ENCODE results near the gene ZNF337.
A peak's percentile ranks its signal among the peaks of the same experiment; 100 is the strongest.
"Not testable (repeated sequence)": the region's sequence is repeated elsewhere in the genome, so short reads cannot be mapped to it uniquely, and the experiment has no call there.

The ZNF337 gene

DNA sequence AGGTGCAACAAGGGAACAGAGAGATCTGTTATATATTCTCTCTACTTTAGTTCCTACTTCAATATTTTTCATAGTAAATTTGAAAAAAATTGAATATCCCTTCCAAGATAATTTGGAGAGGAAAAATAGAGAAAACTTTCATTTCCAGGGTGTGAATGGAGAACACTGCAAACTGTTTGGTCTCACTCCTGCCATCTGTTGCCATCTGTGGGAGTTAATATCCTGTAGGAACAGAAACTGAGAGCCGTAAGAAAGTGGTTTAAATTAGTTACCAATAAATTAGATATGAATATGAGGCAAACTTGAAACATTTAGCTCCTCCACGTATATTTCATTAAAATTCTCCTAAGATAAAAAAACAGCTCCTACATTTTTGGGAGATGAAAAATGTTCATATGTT, 4.2 kb downstream of the ZNF337 start:
- DNase-seq, result no peak

- no peak for DNase-seq
Observed at GRCh38 chr20:25690427-25690826, 6.2 kb downstream of the ZNF337 start.

DNA sequence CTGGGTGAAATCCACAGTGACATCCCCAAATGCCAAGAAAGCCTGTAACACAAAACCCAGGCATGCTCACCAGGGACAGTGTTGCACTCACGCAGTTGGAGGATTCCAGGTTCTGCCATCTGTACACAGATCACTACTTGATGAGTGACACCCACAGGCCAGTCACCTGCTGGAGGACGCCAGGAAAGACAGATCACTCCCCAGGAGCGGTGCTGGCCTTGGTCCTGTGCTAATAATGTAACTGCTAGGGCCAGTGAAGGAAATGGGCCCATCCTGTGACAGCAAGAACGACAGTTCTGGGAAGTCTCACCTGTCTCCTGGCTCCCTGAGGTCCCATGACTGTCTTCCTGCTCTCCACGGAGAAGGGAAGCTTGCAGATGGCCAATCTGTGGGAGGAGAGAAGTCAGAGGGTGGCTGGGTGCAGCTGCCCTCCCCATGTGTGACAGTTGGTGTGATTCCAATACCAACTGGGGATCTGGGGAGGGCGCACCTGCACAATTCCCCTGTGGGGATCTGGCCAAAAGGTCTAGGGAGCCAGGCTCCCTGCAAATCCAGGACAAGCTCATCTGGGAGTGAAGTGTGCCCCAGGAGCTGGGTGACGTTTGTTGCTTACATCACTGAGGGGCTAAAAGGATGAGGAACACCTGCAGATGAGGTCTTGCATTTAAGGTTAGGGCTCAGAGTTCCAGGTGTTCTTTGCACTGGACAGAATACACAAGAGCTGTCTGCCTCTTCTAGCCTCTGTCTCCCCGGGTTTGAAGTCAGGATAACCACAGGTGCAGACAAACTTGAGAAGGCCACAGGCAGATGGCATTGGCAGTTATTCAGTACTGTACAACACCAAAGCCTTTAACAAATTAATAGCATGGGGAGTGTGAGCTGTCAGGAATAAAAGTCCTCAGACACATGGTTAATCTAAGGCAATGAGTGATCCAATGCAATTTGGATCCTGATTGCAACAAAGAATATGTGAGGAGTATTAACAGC, 10.3 kb downstream of the ZNF337 start:
- no peak for DNase-seq

DNA sequence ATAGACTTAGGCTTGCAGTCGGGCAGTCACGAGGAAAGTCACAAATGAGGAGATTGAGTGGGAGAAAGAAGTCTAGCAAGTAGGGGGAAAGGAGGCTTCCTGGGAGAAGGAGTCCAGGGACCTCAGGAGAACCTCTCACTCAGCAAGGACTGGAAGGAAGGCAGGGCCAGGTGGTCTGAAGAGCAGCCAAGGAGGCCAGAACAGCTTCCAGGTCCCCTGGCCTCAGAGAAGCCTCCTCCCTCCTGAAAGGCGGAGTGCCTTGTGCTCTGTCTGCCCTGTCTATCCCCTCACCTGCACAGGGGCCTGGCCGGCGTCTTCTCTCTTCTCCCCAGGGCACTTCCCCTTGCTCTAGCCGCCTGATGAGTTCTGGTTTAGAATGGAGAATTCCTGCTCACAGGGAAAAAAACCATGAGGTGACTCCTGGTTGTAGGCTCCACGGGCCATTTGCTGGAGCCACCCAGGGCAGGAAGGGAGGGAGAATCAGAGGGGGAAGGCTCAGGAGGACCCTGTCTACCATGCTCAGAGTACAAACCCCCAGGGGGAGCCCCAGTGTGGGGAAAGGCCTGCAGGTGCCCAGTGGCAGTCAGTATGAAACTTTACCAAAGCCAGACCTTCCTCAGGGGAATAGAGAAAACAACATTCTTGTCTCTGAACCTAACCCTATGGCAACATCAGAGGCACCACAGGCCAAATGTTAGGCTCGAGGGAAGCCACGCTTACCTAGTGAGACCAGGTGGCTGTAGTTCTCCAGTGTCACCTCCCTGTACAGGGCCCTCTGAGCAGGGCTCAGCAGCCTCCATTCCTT, 11.2 kb downstream of the ZNF337 start:
- DNase-seq, result no peak

DNA sequence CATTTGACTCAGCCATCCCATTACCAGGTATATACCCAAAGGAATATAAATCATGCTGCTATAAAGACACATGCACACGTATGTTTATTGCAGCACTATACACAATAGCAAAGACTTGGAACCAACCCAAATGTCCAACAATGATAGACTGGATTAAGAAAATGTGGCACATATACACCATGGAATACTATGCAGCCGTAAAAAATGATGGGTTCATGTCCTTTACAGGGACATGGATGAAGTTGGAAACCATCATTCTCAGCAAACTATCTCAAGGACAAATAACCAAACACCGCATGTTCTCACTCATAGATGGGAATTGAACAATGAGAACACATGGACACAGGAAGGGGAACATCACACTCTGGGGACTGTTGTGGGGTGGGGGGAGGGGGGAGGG, 12.8 kb downstream of the ZNF337 start:
- not testable (repeated sequence) for DNase-seq

GRCh38 chr20:25683050-25683449, 13.6 kb downstream of the ZNF337 start:
- DNase-seq, result no peak

DNA sequence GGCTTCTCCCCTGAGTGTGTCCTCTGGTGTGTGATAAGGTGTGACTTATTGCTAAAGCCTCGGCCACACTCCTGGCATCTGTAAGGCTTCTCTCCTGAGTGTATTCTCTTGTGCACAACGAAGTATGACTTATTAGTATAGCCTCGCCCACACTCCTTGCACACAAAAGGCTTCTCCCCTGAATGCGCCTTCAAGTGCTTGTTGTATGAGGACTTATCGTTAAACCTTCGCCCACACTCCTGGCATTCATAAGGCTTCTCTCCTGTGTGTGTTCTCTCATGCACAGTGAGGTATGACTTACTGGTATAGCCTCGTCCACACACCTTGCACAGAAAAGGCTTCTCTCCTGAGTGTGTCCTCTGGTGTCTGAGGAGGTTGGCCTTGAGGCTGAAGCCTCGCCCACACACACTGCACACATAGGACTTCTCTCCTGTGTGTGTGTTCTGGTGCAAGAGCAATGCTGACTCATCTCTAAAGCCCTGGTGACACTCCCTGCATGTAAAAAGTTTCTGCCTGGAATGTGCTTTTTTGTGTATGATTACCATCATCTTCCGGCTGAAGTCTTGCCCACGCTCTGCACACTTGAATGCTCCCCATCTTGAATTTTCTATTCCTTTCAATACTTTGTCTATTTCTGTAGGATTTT, 20.4 kb downstream of the ZNF337 start:
- DNase-seq, result no peak

DNA sequence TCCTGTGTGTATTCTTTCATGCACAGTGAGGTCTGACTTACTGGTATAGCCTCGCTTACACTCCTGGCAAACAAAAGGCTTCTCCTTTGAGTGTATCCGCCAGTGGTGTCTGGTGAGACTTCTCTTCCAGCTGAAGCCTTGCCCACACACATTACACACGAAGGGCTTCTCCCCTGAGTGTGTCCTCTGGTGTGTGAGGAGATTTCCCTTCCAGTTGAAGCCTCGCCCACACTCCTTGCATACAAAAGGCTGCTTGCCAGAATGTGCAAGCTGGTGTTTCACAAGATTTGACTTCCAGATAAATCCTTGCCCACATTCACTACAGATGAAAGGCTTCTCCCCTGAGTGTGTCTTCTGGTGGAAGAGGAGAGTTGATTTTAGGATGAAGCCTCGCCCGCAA, 21.5 kb downstream of the ZNF337 start:
- DNase-seq, result no peak

GRCh38 chr20:25672659-25673235, 23.9 kb downstream of the ZNF337 start:
- DNase-seq, result no peak

- no peak for DNase-seq
Observed at GRCh38 chr20:25669826-25670422, 26.7 kb downstream of the ZNF337 start.

DNA sequence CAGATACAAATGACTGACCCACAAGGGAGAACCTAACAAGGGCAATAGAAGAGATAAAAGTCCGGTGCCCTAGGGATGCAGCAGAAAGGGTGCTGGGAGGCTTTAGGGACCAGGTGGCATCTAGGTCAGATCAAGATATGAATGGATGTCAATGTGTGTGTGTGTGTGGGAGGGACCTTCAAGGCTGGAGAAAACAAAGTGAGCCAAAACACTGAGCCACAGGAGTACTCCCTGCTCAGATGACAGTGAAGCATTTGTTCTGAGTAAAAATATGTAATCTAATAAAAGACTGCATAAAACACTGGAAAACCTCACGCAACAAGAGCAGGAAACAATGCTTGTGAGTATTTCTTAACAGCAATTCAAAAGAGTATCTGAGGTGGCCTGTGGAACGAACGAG, 28.2 kb downstream of the ZNF337 start:
- DNase-seq, result no peak

DNA sequence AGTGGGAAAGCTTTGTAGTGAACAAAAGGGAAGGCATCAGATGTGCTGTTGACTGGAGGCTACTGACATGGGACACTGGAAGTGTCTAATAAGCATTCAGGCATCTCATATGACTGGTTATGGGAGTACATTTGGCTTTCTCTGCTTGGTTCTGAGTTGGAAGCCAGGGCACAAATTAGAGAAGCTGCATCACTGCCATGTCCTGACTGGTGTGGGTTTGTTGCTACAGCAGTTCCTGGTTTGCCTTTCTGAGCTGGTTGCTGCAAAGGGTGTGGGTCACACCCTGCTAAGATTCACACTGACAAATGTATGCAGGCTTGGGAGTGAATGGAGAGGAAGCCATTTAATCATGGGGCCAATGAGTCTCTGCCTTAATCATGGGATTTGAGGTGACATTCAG, 36.7 kb downstream of the ZNF337 start:
- DNase-seq, result no peak

DNA sequence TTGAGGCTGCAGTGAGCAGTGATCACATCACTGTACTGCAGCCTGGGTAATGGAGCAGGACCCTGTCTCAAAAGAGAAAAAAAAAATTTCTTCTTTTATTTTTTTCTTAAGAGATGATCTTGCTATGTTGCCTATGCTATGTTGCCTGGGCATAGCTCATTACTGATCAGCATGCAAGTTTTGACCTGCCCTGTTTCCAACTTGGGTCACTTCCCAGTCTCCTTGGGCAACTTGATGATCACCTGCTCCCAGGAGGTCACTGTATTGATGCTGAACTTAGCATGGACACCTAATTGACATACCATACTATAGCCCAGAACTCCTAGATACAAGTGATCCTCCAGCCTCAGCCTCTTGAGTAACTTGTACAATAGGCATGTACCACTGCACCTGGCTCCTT, 42.2 kb downstream of the ZNF337 start:
- no peak for DNase-seq

GRCh38 chr20:25652866-25653265, 43.8 kb downstream of the ZNF337 start:
- DNase-seq, result not testable (repeated sequence)

- no peak for DNase-seq
Observed at GRCh38 chr20:25644814-25645213, 51.8 kb downstream of the ZNF337 start.

GRCh38 chr20:25643716-25644115, 52.9 kb downstream of the ZNF337 start:
- peak; percentile 2 for DNase-seq

- no peak for DNase-seq
Observed at GRCh38 chr20:25637247-25637646, 59.4 kb downstream of the ZNF337 start.

- DNase-seq, result no peak
Observed at GRCh38 chr20:25632940-25633790, 63.5 kb downstream of the ZNF337 start.

DNA sequence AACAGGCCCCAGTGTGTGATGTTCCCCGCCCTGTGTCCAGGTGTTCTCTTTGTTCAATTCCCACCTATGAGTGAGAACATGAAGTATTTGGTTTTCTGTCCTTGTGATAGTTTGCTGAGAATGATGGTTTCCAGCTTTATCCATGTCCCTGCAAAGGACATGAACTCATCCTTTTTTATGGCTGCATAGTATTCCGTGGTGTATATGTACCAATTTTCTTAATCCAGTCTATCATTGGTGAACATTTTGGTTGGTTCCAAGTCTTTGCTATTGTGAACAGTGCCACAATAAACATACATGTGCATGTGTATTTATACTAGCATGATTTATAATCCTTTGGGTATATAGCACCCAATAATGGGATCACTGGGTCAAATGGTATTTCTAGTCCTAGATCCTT, 66.0 kb downstream of the ZNF337 start:
- not testable (repeated sequence) for DNase-seq

GRCh38 chr20:25629816-25630499, 66.7 kb downstream of the ZNF337 start:
- no peak for DNase-seq

DNA sequence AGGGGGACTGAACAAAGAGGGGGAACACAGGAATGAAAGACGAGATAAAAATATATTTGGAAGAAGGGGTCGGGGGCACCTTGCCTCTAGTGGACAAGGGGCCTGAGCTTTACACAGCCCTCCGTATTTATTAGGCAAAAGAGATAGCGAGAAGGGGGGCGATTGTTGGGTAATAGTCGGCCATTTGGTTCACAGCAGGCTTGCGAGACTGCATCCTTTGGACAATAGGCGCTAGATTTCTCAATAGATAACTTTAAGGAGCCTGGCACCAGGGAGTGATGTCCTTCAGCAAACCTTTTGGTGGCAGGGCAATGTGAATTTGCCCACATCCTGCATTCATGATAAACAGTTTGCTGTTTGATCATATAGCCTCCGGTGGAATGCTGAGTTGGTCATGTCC, 69.9 kb downstream of the ZNF337 start:
- DNase-seq, result no peak
